Measurements from ENCODE around the gene REXO1. TPM values are rescaled to one million over a fixed set of nuclear protein-coding genes. Genes with fewer than 3 reads are reported as not detected.

REXO1 gene
- total and polyA plus RNA-seq, 2 donors (not counting 3 experiments of a cell fraction or from before 2014, with no cell fraction given), result 41.1 to 56.9 TPM

- no peaks in the 10 kb centered on the region for H3K4me1 ChIP-seq (ENCODE audit: control insufficient read depth, extremely low read depth, insufficient read depth, low read length)
- FAIRE-seq, result no peak
- dilution Hi-C loops (cut with MboI; ENCODE audit: extremely low pct_ligation_motif_present, low sequenced_read_pairs), result no loop called here
Observed at GRCh38 chr19:1769645-1769985, 78.7 kb downstream of the REXO1 start.

GRCh38 chr19:1768918-1769644, 79.2 kb downstream of the REXO1 start:
- no peak for TF ChIP-seq EZH2 (IDR thresholded peaks at IDR 0.05; ENCODE audit: borderline replicate concordance, low read depth, low read length, severe bottlenecking)
- no peak for TF ChIP-seq MYC (IDR thresholded peaks at IDR 0.05; ENCODE audit: low read depth, low read length)
- TF ChIP-seq MAX (IDR thresholded peaks at IDR 0.05; ENCODE audit: insufficient read depth, insufficient read length), result no peak
- no peak for TF ChIP-seq JUN (IDR thresholded peaks at IDR 0.05; ENCODE audit: borderline replicate concordance, insufficient read depth, insufficient read length, low read depth)
- TF ChIP-seq GATA2 (IDR thresholded peaks at IDR 0.05; ENCODE audit: insufficient read depth, insufficient read length, low read depth, low read length), result no peak
- no peak for TF ChIP-seq CTCF (IDR thresholded peaks at IDR 0.05; ENCODE audit: extremely low read depth in 1 of 2, insufficient read depth in 1 of 2, low read depth in 1 of 2, low read length in 2 of 2)
- no peak for TF ChIP-seq POLR2A (IDR thresholded peaks at IDR 0.05; ENCODE audit: low read depth, low read length)
- no peak for TF ChIP-seq POLR2AphosphoS5 (IDR thresholded peaks at IDR 0.05; ENCODE audit: insufficient read depth, low read depth, low read length)
- TF ChIP-seq FOS (IDR thresholded peaks at IDR 0.05; ENCODE audit: borderline replicate concordance, insufficient read depth, low read length), result no peak
- no peak for DNase-seq (ENCODE audit: low read depth, low spot score)
- no peak overlapping the region for H3K4me3 ChIP-seq (replicated peaks in 1 of 3; ENCODE audit: insufficient read depth in 1 of 3, low read depth in 1 of 3, low read length in 3 of 3)
- H3K27ac ChIP-seq (ENCODE audit: insufficient read depth, low read depth, low read length), result no peak overlapping the region
- no peaks in the 10 kb centered on the region for H3K79me2 ChIP-seq (ENCODE audit: control insufficient read depth, insufficient read depth, low read length)
- H3K27me3 ChIP-seq (ENCODE audit: control insufficient read depth in 2 of 2, insufficient read depth in 2 of 2, low read length in 2 of 2), result peaks cover 30 to 36% of the 10 kb centered on the region in 2 experiments
- H3K36me3 ChIP-seq (ENCODE audit: control insufficient read depth in 2 of 2, extremely low read depth in 1 of 2, insufficient read depth in 2 of 2, low read length in 2 of 2), result no peaks in the 10 kb centered on the region
- H4K20me1 ChIP-seq (replicated peaks; ENCODE audit: control insufficient read depth, extremely low read depth, insufficient read depth, low read length), result no peaks in the 10 kb centered on the region
- POLR2A ChIA-PET, result no interaction called here
- H2AFZ ChIP-seq (ENCODE audit: low read depth, low read length), result no peak overlapping the region
- no peaks in the 10 kb centered on the region for H3K4me1 ChIP-seq (ENCODE audit: control insufficient read depth, extremely low read depth, insufficient read depth, low read length)
- no peaks in the 10 kb centered on the region for H3K9me3 ChIP-seq (replicated peaks; ENCODE audit: control insufficient read depth, insufficient read depth, low read length)
- no peak overlapping the region for H3K9ac ChIP-seq (replicated peaks; ENCODE audit: extremely low read depth, insufficient read depth, low read length)
- dilution Hi-C loops (cut with MboI; ENCODE audit: extremely low pct_ligation_motif_present, low sequenced_read_pairs) (no loop called here), intact Hi-C loops (cut with micrococcal nuclease) (loop anchor here (5.0 kb wide), 1 partner anchor 147 kb away; no protein-coding TSS in a partner anchor)
- no TSS peak for BruUV-seq (replicated peaks)
- H3K9me1 ChIP-seq (replicated peaks; ENCODE audit: control insufficient read depth, extremely low read depth, insufficient read depth, low read length), result no peaks in the 10 kb centered on the region
- CTCF ChIA-PET, result interaction anchor here (0.7 to 4.6 kb wide), 22 partner anchors 9 to 304 kb away, joined by 3 to 106 read pairs (median 6); no protein-coding TSS in a partner anchor
- no peak overlapping the region for H3K4me2 ChIP-seq (ENCODE audit: insufficient read depth, low read length)
- no peak for FAIRE-seq

More at GRCh38 chr19:1769645-1769985, 78.7 kb downstream of the REXO1 start:
- Histone ChIP-seq H3K79me2 (ENCODE audit: control insufficient read depth, insufficient read depth, low read length) (no peaks in the 10 kb centered on the region), H3K36me3 (ENCODE audit: control insufficient read depth in 2 of 2, extremely low read depth in 1 of 2, insufficient read depth in 2 of 2, low read length in 2 of 2) (no peaks in the 10 kb centered on the region), H3K9me3 (replicated peaks; ENCODE audit: control insufficient read depth, insufficient read depth, low read length) (no peaks in the 10 kb centered on the region), H3K9ac (replicated peaks; ENCODE audit: extremely low read depth, insufficient read depth, low read length) (no peak overlapping the region), H3K27me3 (ENCODE audit: control insufficient read depth in 2 of 2, insufficient read depth in 2 of 2, low read length in 2 of 2) (peaks cover 27 to 36% of the 10 kb centered on the region in 2 experiments), H3K27ac (ENCODE audit: insufficient read depth, low read depth, low read length) (no peak overlapping the region), H3K4me3 (replicated peaks in 1 of 3; ENCODE audit: insufficient read depth in 1 of 3, low read depth in 1 of 3, low read length in 3 of 3) (no peak overlapping the region), H3K4me2 (ENCODE audit: insufficient read depth, low read length) (no peak overlapping the region), H3K9me1 (replicated peaks; ENCODE audit: control insufficient read depth, extremely low read depth, insufficient read depth, low read length) (no peaks in the 10 kb centered on the region), H2AFZ (ENCODE audit: low read depth, low read length) (no peak overlapping the region), H4K20me1 (replicated peaks; ENCODE audit: control insufficient read depth, extremely low read depth, insufficient read depth, low read length) (no peaks in the 10 kb centered on the region)
- no TSS peak for BruUV-seq (replicated peaks)
- POLR2A ChIA-PET, result no interaction called here
- TF ChIP-seq POLR2AphosphoS5 (IDR thresholded peaks at IDR 0.05; ENCODE audit: insufficient read depth, low read depth, low read length), result no peak
- TF ChIP-seq POLR2A (IDR thresholded peaks at IDR 0.05; ENCODE audit: low read depth, low read length), result no peak
- TF ChIP-seq GATA2 (IDR thresholded peaks at IDR 0.05; ENCODE audit: insufficient read depth, insufficient read length, low read depth, low read length), result no peak
- no peak for TF ChIP-seq EZH2 (IDR thresholded peaks at IDR 0.05; ENCODE audit: borderline replicate concordance, low read depth, low read length, severe bottlenecking)
- TF ChIP-seq MYC (IDR thresholded peaks at IDR 0.05; ENCODE audit: low read depth, low read length), result no peak
- CTCF ChIA-PET, result interaction anchor here (0.9 to 4.6 kb wide), 4 partner anchors 10 to 224 kb away, joined by 3 to 29 read pairs (median 14); no protein-coding TSS in a partner anchor
- intact Hi-C loops (cut with micrococcal nuclease), result loop anchor here (5.0 kb wide), 1 partner anchor 147 kb away; no protein-coding TSS in a partner anchor
- DNase-seq (ENCODE audit: low read depth, low spot score), result no peak

Data from endothelial cell of umbilical vein (primary cell).